SK-MEL-5 (cell line): ENCODE measurements around the gene PPFIBP2. TPM values are rescaled to one million over a fixed set of nuclear protein-coding genes. Genes with fewer than 3 reads are reported as not detected.
A peak's percentile ranks its signal among the peaks of the same experiment; 100 is the strongest.

ENCODE experiments used
- DNase-seq: peaks from one replicate; pipeline ENCODE4 v3.0.0-alpha.2; 2016; ENCODE audit warnings: low read depth, low spot score
- in situ Hi-C: cut with HindIII; loops from 2 replicates; pipeline ENCODE4 v1.10.0; 2016; ENCODE audit warnings: low sequenced_read_pairs, high pct_unique_total_duplicates, low pct_unique_long_range_greater_than_20kb
- total RNA-seq: library from RNA; depleted of rRNA; stranded (reverse); fragments of >200 nt; shearing (Covaris generic); gene quantifications from 2 replicates; pipeline ENCODE4 v1.2.3, GENCODE V29; 2014; rRNA removed

PPFIBP2 gene
- total RNA-seq, 1 experiment from 2014 or later: 23.6 TPM

DNA sequence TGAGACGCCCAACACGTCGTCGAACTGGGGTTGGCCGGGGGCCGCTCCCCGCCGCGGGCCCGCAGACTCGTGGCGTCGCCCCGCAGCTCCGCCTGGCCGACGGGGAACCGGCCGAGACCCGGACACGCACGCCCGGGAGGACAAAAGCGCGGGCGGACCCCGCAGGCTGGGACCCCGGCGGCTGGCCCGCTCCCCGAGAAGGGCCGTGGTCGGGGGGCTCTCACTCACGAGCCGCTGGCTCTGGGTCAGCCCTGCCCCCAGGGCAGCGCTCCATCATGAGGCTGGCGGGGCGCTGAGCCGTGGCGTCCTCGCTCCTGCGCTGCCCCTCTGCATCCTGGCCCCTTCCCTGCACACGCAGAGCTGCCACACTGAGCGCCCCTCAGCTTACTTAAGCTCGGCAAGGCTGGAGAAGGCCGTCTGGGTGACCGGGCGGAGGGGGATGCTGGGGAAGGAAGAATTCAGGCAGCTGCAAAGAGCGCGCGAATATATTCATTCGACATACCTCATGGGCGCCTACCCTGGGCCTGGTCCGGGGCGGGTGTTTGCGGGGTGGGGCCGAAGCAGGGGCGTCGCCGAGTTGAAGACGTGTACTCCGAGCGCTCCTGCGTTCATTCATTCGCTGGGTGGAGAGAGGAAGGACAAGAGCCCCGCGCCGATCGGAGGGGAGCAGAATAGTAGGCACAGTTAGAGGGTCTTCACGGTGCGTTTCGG is 160.1 kb downstream of the PPFIBP2 start:
- in situ Hi-C loops: no loop called here
- DNase-seq: no peak

DNA sequence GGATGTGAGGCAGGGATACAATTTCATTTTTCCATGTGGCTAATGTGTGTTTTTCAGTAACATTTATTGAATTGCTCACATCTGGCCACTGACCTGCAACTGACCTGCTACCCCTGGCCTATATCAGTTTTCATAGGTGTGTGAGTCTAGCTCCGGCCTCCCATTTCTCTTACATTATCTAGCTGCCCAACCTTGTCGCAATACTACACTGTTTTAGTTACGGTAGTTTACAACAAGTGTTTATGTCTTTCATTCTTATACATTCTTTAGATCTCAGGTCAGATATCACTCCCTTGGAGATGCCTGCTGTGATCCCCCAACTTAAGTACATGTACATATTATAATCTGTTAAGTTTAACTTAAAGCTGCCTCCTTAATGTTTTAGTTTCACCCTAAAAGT is 161.8 kb downstream of the PPFIBP2 start:
- DNase-seq: no peak

DNA sequence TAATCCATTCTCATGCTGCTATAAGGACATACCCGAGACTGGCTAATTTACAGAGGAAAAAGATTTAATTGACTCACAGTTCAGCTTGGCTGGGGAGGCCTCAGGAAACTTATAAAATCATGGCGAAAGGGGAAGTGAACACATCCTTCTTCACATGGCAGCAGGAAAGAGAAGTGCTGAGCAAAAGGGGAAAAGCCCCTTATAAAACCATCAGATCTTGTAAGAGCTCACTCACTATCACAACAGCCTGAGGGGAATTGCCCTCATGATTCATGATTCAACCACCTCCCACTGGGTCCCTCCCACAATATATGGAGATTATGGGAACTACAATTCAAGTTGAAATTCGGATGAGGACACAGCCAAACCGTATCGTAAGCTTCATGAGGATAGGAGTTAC is 163.3 kb downstream of the PPFIBP2 start:
- peak; percentile 95 for DNase-seq
- in situ Hi-C loops: no loop called here

More for the DNA sequence above, 161.8 kb downstream of the PPFIBP2 start:
- in situ Hi-C loops: no loop called here

DNA sequence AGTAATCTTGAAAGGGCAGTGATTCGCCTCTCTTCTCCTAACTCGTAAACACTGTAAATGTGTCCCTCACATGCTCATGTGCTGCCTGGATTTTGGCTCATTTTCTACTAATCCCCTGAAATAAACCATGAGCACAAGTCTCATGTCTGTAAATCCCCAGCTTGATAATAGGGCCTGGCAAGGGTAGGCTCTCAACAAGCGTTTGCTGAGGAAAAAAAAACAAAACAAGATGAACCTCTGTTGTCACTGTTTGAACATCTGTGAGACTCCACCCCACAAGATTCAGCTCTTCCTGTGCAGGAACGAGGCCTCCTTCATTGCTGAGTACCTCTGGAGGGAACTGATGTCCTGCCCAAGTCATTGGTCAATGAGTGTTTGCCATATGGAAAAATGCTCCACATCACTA is 164.0 kb downstream of the PPFIBP2 start:
- in situ Hi-C loops: no loop called here
- DNase-seq: peak; percentile 46

DNA sequence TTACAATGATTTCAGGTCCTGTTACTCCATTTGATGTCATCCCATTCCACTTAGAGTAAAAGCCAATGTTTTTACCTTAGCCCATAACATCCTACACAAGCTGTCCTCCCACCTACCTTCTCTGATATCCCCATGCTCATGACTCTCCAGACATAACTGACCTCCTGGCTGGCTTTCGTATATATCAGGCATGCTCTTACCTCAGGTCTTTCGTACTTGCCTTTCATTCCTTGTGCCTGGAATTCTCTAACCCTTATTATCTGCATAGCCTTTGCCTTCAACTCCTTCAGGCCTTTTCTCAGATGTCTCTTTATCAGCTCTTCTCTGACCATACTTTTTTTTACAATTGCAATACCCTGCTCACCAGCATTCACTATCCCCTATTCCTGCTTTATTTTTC is 169.8 kb downstream of the PPFIBP2 start:
- in situ Hi-C loops: no loop called here

DNA sequence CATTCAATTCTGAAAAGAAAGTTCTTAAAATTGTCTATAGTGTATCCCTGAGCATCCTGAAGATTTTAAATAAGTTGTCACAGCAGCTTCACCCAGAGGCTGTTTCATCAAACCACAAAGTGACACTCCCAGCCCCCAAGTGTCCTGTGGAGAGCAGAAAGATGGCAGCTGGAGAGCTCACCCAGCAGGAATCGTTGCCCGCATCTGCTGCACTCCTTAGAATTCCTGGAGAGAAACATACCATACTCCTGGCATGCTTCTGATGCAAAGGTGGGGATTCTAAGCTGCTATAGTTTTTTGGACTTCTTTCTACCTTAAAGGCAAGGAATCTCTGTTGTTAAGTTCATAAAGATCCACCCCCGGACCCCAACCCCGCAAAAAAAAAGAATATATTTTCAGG is 173.0 kb downstream of the PPFIBP2 start:
- DNase-seq: no peak
- in situ Hi-C loops: no loop called here

More for the DNA sequence above, 169.8 kb downstream of the PPFIBP2 start:
- no peak for DNase-seq

DNA sequence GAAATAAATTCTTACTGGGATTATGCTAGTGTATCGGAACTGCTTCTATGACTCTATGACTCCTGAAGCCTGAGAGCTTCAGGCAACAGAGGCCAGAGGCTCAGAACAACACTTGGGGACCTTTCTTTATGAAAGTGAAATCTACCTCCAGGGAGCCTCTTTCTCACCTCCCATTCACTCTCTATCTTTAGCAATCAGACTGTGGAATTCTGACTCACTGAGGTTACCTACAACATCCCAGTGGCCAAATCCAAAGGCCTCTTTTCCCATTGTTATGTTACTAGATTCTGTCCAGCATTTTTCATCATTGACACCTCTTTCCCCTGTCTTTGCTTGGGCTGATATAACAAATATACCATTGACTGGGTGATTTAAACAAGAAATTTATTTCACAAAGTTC is 173.6 kb downstream of the PPFIBP2 start:
- no peak for DNase-seq
- in situ Hi-C loops: no loop called here

DNA sequence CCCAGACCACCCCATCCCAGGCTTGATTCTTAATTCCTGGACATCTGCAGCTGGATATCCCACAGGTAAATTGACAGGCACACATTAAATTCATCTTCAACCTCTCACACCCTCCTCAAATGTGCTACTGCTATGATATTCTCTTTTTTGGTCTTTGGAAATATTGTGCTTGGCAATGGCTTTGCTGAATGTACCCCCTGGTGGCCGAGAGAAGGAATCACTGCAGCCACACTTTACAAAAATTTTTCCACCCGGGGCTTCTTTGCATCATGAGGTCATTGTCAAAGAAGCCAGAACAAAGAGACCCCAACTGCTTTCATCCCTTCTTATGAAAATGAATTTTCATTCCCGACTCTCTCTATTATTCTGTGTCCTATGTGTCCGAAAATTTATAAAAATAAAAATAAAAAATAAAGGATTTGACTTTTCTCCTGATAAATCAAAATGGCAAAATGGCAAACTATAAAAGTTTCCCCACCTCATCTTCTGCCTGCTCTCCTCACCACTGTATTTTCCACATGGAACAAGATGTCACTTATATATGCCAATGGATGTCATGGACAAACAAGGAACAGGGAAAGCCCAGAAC is 174.5 kb downstream of the PPFIBP2 start:
- DNase-seq: peak; percentile 63
- in situ Hi-C loops: no loop called here

DNA sequence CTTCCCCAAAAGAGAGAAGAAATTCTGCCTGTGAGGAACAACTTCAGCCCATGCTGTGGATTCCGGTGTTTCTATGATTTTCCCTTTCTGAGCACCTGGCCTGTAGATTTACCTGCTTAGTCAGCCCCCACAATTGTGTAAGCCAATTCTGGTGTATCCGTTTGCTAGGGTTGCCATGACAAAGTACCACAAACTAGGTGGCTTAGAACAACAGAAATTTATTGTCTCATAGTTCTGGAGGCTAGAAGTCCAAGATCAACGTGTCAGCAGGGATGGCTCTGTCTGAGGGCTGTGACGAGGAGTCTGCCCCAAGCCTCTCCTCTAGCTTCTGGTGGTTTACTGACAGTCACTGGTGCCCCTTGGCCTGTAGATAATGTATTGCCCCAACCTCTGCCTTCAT is 175.4 kb downstream of the PPFIBP2 start:
- no peak for DNase-seq
- in situ Hi-C loops: no loop called here

DNA sequence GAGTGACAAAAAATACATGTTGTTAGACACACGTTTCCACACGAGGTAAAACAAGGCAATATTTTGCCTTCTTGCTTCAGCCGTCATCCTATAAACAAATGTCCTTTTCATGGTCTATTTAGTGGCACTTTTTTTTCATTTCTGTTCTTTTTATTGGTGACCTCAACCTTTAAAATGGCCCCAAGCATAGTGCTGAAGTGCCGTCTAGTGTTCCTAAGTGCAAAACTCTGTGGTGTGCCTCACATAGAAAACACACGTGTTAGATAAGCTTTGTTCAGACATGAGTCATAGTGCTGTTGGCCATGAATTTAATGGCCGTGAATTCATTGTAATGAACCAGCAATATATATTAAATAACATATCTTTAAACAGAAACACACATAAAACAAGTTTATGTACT is 176.8 kb downstream of the PPFIBP2 start:
- no peak for DNase-seq
- in situ Hi-C loops: no loop called here

DNA sequence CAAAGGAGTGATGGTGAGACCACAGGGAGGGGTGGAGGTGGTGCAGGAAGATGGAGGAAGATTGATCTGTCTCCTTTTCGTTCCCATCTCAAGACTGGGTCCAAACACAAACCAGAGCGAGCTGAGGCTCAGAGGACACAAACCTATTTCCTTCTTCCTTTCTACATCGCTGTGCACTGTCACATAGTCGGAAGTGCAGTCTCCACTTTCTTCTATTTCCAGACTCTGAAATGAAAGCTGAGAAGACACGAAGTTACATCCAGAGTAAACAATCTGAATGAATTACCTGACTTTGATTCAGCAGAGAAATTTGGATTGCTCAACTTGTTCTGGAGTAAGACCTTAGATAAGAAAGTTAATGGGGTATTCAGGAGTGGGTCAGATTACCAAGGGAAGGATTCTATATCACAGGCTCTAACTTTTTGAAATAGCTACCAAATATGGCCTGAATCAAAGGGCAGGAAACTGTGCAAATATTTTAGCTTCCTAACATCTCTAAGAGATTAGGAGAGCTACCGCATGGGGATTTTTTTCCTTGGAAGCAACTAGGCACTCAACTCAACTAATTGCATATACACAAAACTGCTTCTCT is 178.1 kb downstream of the PPFIBP2 start:
- DNase-seq: no peak
- in situ Hi-C loops: no loop called here

DNA sequence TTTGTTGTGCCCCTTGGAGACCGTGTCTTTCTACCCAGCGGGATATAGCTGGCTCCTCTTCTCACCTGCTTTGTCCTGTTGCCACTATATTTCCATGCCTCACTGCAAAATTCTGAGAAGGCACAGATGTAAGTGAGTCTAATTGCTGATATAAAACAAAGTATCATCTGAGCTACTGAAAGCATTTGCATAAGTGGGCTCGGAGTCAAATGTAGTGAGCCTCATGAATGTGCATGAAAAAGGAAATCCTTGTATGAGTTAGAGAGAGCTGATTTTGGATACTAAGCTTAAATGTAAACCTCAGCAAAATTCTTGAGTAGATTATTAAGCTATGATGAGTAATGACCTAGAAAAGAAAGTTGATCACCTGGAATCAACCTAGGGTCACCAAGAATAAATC is 178.6 kb downstream of the PPFIBP2 start:
- no peak for DNase-seq
- in situ Hi-C loops: no loop called here

DNA sequence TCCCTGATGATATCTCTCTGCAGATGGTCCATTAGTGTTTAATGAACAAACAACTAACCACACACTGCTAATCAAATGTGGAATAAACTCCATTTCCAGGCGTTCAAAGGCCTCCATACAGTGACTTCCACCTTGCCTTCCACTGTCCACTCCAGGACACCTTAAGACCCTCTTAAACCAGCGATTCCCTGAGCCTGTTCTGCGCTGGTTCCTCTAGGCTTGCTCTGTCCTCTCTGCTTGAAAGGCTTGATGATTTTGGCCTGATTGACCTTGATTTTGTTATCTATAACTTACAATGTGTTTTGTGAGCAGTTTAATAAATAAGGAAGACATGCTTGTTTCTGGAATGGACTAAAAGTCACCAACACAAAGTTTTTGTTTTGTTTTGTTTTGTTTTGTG is 180.4 kb downstream of the PPFIBP2 start:
- in situ Hi-C loops: no loop called here
- DNase-seq: no peak

DNA sequence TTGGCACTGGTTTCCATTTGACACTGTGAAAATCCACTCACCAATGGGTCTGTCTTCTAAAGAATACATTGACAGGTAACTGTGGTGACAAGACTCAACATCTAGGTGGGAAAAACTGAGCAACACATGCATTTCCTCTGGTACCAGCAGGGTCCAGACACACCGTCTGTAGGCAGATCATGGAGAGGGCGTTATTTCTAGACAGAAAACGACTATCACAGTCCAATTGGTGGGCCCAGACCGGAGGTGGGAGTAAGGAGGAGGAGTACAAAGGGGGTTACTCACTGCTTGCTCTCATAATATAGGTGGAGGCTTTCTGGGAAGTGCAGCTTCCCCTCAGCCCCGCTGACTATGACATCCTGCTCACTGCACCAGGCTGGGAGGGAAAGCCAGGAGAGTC is 182.6 kb downstream of the PPFIBP2 start:
- in situ Hi-C loops: no loop called here
- no peak for DNase-seq

Other genes with a start within 250 kb of the PPFIBP2 start
- gene OLFML1, start 28.5 kb upstream of the PPFIBP2 start, total RNA-seq: not detected in 2 replicates
- 33.3 and 34.8 TPM in 2 replicates for gene CYB5R2, start 159.5 kb downstream of the PPFIBP2 start, total RNA-seq
- not detected in 2 replicates for gene OVCH2, start 192.5 kb downstream of the PPFIBP2 start, total RNA-seq